LNCAP (cell line): Measurements from ENCODE around the gene SASH1.

Source experiments
- CTCF ChIP-seq: fragments of 450-650 bp; IDR thresholded peaks from 2 replicates; pipeline ENCODE4 v1.5.1; 2017; ENCODE audit warnings: mild to moderate bottlenecking

SASH1 gene

GRCh38 chr6:148375401-148375800 lies 32.8 kb downstream of the SASH1 start:
- TF ChIP-seq CTCF = no peak

GRCh38 chr6:148379481-148379880 lies 36.8 kb downstream of the SASH1 start:
- no peak for TF ChIP-seq CTCF

GRCh38 chr6:148379966-148380713 lies 37.5 kb downstream of the SASH1 start:
- no peak for TF ChIP-seq CTCF

GRCh38 chr6:148382861-148383260 lies 40.2 kb downstream of the SASH1 start:
- no peak for TF ChIP-seq CTCF

GRCh38 chr6:148383658-148384368 lies 41.2 kb downstream of the SASH1 start:
- TF ChIP-seq CTCF = no peak

- TF ChIP-seq CTCF = no peak
Measured at GRCh38 chr6:148385379-148385778, 42.7 kb downstream of the SASH1 start.

GRCh38 chr6:148388521-148388920 lies 45.9 kb downstream of the SASH1 start:
- TF ChIP-seq CTCF = no peak
